Measurements from ENCODE around the gene DOCK3. TPM values are rescaled to one million over a fixed set of nuclear protein-coding genes. Genes with fewer than 3 reads are reported as not detected.

Gene DOCK3
- total and polyA plus RNA-seq, 2 donors (not counting 3 experiments of a cell fraction or from before 2014, with no cell fraction given) = 0.08 to 0.13 TPM

GRCh38 chr3:51382947-51383578 lies 708.3 kb downstream of the DOCK3 start:
- Histone ChIP-seq H3K9ac (replicated peaks; ENCODE audit: extremely low read depth, insufficient read depth, low read length) (no peak overlapping the region), H3K79me2 (ENCODE audit: control insufficient read depth, insufficient read depth, low read length) (peaks cover 35% of the 10 kb centered on the region), H3K4me2 (ENCODE audit: insufficient read depth, low read length) (peak overlapping the region; percentile 87), H3K4me3 (replicated peaks in 1 of 3; ENCODE audit: insufficient read depth in 1 of 3, low read depth in 1 of 3, low read length in 3 of 3) (no peak overlapping the region), H4K20me1 (replicated peaks; ENCODE audit: control insufficient read depth, extremely low read depth, insufficient read depth, low read length) (no peaks in the 10 kb centered on the region), H2AFZ (ENCODE audit: low read depth, low read length) (no peak overlapping the region), H3K36me3 (ENCODE audit: control insufficient read depth in 2 of 2, extremely low read depth in 1 of 2, insufficient read depth in 2 of 2, low read length in 2 of 2) (peaks cover 0 to 4% of the 10 kb centered on the region in 2 experiments), H3K9me1 (replicated peaks; ENCODE audit: control insufficient read depth, extremely low read depth, insufficient read depth, low read length) (no peaks in the 10 kb centered on the region), H3K27ac (ENCODE audit: insufficient read depth, low read depth, low read length) (no peak overlapping the region), H3K27me3 (ENCODE audit: control insufficient read depth in 2 of 2, insufficient read depth in 2 of 2, low read length in 2 of 2) (no peaks in the 10 kb centered on the region), H3K9me3 (replicated peaks; ENCODE audit: control insufficient read depth, insufficient read depth, low read length) (no peaks in the 10 kb centered on the region), H3K4me1 (ENCODE audit: control insufficient read depth, extremely low read depth, insufficient read depth, low read length) (peaks cover 26% of the 10 kb centered on the region)
- TF ChIP-seq POLR2A (IDR thresholded peaks at IDR 0.05; ENCODE audit: low read depth, low read length) (no peak), JUN (IDR thresholded peaks at IDR 0.05; ENCODE audit: borderline replicate concordance, insufficient read depth, insufficient read length, low read depth) (no peak), EZH2 (IDR thresholded peaks at IDR 0.05; ENCODE audit: borderline replicate concordance, low read depth, low read length, severe bottlenecking) (no peak), FOS (IDR thresholded peaks at IDR 0.05; ENCODE audit: borderline replicate concordance, insufficient read depth, low read length) (no peak), GATA2 (IDR thresholded peaks at IDR 0.05; ENCODE audit: insufficient read depth, insufficient read length, low read depth, low read length) (no peak), MYC (IDR thresholded peaks at IDR 0.05; ENCODE audit: low read depth, low read length) (no peak), POLR2AphosphoS5 (IDR thresholded peaks at IDR 0.05; ENCODE audit: insufficient read depth, low read depth, low read length) (no peak)
- TF ChIP-seq, protein P1, sequence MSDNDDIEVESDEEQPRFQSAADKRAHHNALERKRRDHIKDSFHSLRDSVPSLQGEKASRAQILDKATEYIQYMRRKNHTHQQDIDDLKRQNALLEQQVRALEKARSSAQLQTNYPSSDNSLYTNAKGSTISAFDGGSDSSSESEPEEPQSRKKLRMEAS (IDR thresholded peaks at IDR 0.05; ENCODE audit: insufficient read depth, insufficient read length) = no peak
- TF ChIP-seq, protein P2, sequence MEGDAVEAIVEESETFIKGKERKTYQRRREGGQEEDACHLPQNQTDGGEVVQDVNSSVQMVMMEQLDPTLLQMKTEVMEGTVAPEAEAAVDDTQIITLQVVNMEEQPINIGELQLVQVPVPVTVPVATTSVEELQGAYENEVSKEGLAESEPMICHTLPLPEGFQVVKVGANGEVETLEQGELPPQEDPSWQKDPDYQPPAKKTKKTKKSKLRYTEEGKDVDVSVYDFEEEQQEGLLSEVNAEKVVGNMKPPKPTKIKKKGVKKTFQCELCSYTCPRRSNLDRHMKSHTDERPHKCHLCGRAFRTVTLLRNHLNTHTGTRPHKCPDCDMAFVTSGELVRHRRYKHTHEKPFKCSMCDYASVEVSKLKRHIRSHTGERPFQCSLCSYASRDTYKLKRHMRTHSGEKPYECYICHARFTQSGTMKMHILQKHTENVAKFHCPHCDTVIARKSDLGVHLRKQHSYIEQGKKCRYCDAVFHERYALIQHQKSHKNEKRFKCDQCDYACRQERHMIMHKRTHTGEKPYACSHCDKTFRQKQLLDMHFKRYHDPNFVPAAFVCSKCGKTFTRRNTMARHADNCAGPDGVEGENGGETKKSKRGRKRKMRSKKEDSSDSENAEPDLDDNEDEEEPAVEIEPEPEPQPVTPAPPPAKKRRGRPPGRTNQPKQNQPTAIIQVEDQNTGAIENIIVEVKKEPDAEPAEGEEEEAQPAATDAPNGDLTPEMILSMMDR (IDR thresholded peaks at IDR 0.05; ENCODE audit: extremely low read depth in 1 of 2, insufficient read depth in 1 of 2, low read depth in 1 of 2, low read length in 2 of 2) = no peak
- dilution Hi-C loops (cut with MboI; ENCODE audit: extremely low pct_ligation_motif_present, low sequenced_read_pairs) (no loop called here), intact Hi-C loops (cut with micrococcal nuclease) (loop anchor here (10.0 kb wide), 1 partner anchor 562 kb away; the partner anchor contains the start of genes PARP3 and RRP9)
- no TSS peak for BruUV-seq (replicated peaks)
- DNase-seq (ENCODE audit: low read depth, low spot score) (no peak), FAIRE-seq (no peak)
- CTCF ChIA-PET = interaction anchor here (0.8 to 1.0 kb wide), 3 partner anchors 98 to 283 kb away, joined by 3 to 5 read pairs (median 3); no protein-coding TSS in a partner anchor
- POLR2A ChIA-PET = no interaction called here

All from endothelial cell of umbilical vein (primary cell).